NCI-H510A (cell line): ENCODE measurements around the gene CFAP61.

Source experiments
- DNase-seq: peaks from one replicate; lab custom pipeline; 2025; lab: John Stamatoyannopoulos, UW

The CFAP61 gene

GRCh38 chr20:20273286-20273685, 221.0 kb downstream of the CFAP61 start:
- DNase-seq: no peak

- no peak for DNase-seq
Measured at GRCh38 chr20:20274821-20275220, 222.5 kb downstream of the CFAP61 start.

GRCh38 chr20:20275636-20276035, 223.3 kb downstream of the CFAP61 start:
- DNase-seq: no peak

GRCh38 chr20:20276811-20277530, 224.6 kb downstream of the CFAP61 start:
- peak; percentile 64 for DNase-seq

GRCh38 chr20:20277894-20278335, 225.6 kb downstream of the CFAP61 start:
- no peak for DNase-seq

- DNase-seq: no peak
Measured at GRCh38 chr20:20286061-20286460, 233.7 kb downstream of the CFAP61 start.

- no peak for DNase-seq
Measured at GRCh38 chr20:20289331-20289730, 237.0 kb downstream of the CFAP61 start.

GRCh38 chr20:20292472-20292871, 240.1 kb downstream of the CFAP61 start:
- no peak for DNase-seq

DNA sequence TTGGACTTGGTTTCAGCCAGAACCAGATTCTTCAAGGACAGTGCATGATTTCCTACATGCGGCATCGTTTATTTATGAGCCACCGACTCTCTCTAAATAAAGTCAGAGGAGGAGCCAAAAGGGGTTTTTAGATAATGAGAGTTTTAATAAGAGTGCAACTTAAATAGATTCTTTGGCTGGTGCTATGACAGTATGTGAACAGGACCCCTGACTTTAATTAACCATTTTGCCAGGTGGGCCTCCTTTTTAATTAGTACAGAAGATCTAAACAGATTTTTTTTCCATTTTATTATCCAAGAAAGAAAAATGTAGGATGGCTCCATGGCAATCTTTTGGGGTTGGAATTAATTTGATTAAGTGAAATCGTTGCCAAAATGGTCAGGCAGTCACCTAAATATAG, 240.8 kb downstream of the CFAP61 start:
- DNase-seq: no peak

- no peak for DNase-seq
Measured at GRCh38 chr20:20293691-20294385, 241.5 kb downstream of the CFAP61 start.

DNA sequence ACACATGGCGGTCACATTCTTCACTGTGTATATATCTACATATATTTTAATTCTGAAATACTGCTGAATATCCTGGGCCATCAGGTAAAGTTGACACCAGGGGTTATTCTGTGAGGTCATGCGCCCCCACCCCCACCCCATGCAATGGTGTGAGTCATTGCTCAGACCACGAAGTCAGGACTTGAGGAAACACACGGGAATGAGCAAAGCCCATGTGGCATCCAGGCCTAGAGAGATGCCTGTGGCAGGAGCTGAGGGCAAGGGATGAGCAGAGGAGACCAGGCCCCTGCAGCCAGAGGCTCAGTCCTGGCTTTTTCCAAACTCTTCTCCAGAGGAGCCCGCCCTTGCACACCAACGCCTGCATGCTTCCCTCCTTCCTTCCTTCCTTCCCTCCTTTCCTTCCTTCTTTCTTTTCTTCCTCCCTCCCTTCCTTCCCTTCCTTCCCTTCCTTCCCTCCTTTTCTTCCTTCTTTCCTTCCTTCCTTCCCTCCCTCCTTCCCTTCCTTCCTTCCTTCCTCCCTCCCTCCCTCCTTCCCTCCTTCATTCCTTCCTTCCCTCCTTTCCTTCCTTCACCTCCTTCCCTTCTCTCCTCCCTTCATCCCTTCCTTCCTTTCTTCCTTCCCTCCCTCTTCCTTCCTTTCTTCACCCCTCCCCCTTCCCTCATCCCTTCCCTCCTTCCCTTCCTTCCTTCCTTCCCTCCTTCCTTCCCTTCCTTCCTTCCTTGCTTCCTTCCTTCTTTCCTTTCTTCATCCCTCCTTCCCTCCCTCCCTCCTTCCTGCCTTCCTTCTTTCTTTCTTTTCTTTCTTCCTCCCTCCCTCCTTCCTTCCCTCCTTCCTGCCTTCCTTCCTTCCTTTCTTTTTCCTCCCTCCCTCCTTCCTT, 243.5 kb downstream of the CFAP61 start:
- no peak for DNase-seq

DNA sequence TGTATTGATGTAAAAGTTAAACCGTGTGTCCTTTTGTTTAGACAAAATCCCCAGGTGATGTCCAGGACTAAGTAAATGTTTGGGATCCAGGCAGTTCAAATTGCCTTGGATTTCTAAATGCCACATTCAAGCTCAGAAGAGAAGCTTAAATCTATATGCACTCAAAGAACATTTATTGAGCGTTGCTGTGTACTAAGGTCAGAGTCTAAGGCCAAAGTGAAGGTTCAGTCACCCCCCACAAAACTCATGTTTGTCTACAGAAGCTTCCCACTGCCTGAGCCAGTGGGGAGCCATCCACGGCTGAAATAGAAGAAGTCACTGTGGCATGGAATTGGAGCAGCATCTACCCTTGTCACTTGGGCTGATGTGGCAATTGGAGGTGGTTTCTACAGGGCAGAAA, 244.8 kb downstream of the CFAP61 start:
- DNase-seq: no peak

- DNase-seq: no peak
Measured at GRCh38 chr20:20297752-20298151, 245.4 kb downstream of the CFAP61 start.

DNA sequence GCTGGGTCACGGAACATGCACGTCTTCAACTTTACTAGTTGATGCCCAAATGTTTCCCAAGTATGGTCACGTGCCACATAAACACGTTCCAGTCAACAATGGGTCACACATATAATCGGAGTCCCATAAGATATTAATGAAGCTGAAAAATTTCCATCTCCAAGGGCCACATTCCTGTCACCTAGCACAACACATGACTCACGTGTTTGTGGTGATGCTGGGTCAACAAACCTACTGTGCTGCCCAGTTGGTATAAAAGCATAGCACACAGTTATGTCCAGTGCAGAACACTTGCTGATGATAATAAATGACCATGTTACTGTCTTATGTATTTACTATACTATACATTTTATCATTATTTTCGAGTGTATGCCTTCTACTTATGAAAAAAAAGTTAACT, 247.6 kb downstream of the CFAP61 start:
- DNase-seq: no peak

GRCh38 chr20:20303320-20303719, 251.0 kb downstream of the CFAP61 start:
- no peak for DNase-seq

GRCh38 chr20:20303742-20304141, 251.4 kb downstream of the CFAP61 start:
- DNase-seq: peak; percentile 20

DNA sequence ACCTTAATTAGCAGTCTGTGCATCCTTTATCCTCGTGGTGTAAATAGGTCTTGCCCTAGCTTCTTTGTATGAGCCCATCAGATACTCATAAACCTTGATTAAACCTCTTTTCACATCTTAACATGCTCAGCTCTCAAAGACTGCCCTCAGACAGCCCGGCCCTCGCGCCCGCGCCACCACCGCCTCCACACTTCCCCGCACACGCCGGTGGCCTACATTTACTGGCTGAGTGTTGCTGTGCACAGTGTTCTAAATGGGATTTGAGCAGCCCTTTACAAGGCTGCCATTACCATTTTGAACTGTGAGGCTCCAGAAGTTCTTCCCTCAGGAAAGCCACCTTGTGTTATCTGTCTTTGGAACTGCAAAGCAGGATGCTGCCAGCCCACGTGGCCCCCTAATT, 252.6 kb downstream of the CFAP61 start:
- no peak for DNase-seq

GRCh38 chr20:20312562-20312961, 260.2 kb downstream of the CFAP61 start:
- no peak for DNase-seq

DNA sequence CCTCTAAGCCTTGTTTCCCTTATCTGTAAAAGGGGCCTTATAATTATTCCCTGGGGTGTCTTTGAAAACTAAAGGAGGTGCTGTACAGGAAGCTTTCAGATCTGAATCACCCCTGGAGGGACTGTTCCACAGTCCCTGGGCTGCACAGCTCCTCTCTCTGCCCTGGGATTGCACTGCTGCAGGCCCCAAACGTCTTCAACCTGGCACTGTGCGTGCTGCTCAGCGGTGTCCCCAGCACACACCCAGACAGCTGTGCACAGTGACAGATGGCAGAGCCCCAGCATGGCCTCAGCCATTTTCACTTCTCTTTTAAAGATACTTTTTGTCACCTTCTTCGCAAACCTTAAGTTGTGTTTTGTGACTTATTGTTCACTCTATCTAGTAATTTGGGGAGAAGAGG, 264.9 kb downstream of the CFAP61 start:
- DNase-seq: no peak

DNA sequence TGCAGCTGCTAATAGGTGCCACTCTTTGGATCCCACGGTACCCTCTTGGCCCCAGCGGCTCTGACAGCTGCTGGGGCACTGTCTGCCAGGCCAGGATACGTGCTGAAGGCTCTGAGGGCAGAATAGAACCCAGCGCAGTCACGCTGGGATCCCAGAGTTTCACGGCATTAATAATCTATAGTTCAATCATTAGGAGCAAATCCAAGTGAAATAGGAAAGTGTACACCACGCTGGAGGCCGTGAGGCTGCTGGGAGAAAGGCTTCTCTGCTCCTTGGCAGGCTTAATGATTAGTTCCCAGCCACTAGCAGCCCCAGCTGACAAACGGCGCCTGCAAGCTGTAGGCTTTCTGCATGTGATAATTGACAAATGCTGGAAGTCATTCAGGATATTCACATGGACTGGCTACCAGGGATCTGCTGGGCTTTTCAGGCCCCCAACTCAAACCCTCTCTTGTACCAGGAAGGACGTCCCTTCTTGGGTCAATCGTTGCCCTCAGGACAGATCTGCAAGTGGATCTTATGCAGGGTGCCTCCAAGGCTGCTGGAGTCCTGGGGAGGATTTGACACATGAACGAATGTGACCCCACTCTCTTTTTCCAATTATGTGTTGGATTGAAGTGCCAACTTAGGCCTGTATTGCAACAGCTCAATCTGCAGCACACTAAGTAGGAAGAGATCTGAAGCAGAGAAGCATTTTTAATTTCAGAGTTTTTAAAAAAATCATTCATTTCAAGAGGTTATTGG, 265.5 kb downstream of the CFAP61 start:
- DNase-seq: no peak

DNA sequence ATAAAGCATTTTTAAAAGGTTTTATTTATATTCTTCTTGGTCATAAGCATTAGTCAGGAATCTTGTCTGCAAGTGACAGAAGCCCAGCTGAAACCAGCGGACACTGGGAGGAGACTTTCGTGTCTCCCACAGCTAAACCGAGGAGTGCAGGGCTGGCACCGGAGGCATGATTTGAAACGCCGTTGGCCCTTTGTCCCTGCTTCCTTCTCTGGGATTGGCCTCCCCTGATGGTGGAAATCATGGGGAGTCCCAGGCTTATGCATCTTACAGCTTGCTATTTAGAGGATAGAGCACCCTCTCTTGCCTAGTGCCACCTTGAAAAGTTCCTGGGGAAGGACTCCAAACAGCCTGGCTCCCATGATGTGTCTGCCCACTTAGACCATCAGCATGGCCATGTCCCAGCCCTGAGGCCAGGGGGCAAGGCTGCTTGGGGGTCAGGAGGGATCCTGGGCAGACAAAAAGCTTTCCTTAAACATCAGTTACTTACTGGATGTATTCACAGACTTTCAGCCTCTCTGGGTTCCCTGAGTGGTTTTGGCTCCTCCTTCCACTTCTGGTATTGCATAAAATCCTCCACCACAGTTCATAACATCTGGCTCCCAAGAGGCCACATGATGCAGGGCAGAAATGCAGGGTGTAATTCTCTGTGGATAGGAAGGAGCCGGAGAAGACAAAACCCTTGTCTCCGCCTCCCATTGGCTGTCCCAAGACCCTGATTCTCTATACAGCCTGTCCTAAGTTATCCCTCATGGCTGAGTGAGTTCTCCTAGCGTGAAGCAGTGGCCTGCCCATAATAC, 266.2 kb downstream of the CFAP61 start:
- DNase-seq: peak; percentile 12
